Esophagus (tissue), 2 donors: ENCODE measurements around the gene NDEL1. TPM values are rescaled to one million over a fixed set of nuclear protein-coding genes. Genes with fewer than 3 reads are reported as not detected.

Experiments used
- H3K27ac ChIP-seq, 2 donors: one replicate each; pipeline ENCODE4 v1.5.1; 2013; ENCODE audit warnings: low read depth in 2 of 2, mild to moderate bottlenecking in 2 of 2, inconsistent platforms in 1 of 2, low read length in 1 of 2, moderate library complexity in 1 of 2
- H3K27me3 ChIP-seq, 2 donors: one replicate each; pipeline ENCODE4 v1.6.1; 2013; ENCODE audit warnings: low read length in 2 of 2, control low read depth in 1 of 2, mild to moderate bottlenecking in 1 of 2; ENCODE audit not compliant: insufficient read depth in 2 of 2, control insufficient read depth in 1 of 2
- H3K36me3 ChIP-seq, 2 donors: one replicate each; pipeline ENCODE4 v1.6.1; 2013; ENCODE audit warnings: low read length in 1 of 2; ENCODE audit not compliant: control insufficient read depth in 2 of 2, insufficient read depth in 2 of 2
- H3K4me1 ChIP-seq, 2 donors: one replicate each; pipeline ENCODE4 v1.6.1; 2013; ENCODE audit warnings: low read length in 1 of 2; ENCODE audit not compliant: control insufficient read depth in 2 of 2, insufficient read depth in 2 of 2
- H3K4me3 ChIP-seq, 2 donors: one replicate each; pipeline ENCODE4 v1.5.1; 2013; ENCODE audit warnings: low read length in 2 of 2, mild to moderate bottlenecking in 2 of 2, low read depth in 1 of 2, moderate library complexity in 1 of 2
- H3K9me3 ChIP-seq, 2 donors: one replicate each; pipeline ENCODE4 v1.6.1; 2013; ENCODE audit warnings: mild to moderate bottlenecking in 2 of 2, low read depth in 1 of 2, low read length in 1 of 2, moderate library complexity in 1 of 2; ENCODE audit not compliant: control insufficient read depth in 2 of 2, insufficient read depth in 1 of 2
- WGBS, 2 donors: extraction: QIAGEN DNeasy Blood & Tissue Kit; methylation state at CpG; one replicate each; pipeline ENCODE4 v1.1.7; 2013; 5-methylcytosine and 5-hydroxymethylcytosine counted together
- polyA plus RNA-seq, 2 donors: library from polyadenylated mRNA; stranded (reverse); fragments of 200-250 nt; gene quantifications; one replicate each; pipeline ENCODE4 v1.2.3, GENCODE V29; 2013
- donor health status: healthy with polysubstance abuse.
- donor health status: Bipolar disorder and iron deficiency.

Gene NDEL1
- polyA plus RNA-seq, 2 donors: 34.7 to 46.5 TPM

- Histone ChIP-seq H3K36me3 (peaks cover 0 to 16% of the 10 kb centered on the region in 2 donors), H3K9me3 (no peaks in the 10 kb centered on the region), H3K4me1 (no peaks in the 10 kb centered on the region), H3K27ac (no peak overlapping the region), H3K27me3 (no peaks in the 10 kb centered on the region), H3K4me3 (no peak overlapping the region)
- WGBS, 2 donors: 78 to 84% methylated on average over 8 of the region's 8 CpGs
Measured at GRCh38 chr17:8500609-8501008, 64.9 kb downstream of the NDEL1 start.

- Histone ChIP-seq H3K27ac (no peak overlapping the region), H3K4me3 (no peak overlapping the region), H3K36me3 (peaks cover 0 to 10% of the 10 kb centered on the region in 2 donors), H3K4me1 (no peaks in the 10 kb centered on the region), H3K9me3 (no peaks in the 10 kb centered on the region), H3K27me3 (no peaks in the 10 kb centered on the region)
- WGBS, 2 donors: 75 to 79% methylated on average over 6 of the region's 6 CpGs
Measured at GRCh38 chr17:8502126-8502525, 66.4 kb downstream of the NDEL1 start.

DNA sequence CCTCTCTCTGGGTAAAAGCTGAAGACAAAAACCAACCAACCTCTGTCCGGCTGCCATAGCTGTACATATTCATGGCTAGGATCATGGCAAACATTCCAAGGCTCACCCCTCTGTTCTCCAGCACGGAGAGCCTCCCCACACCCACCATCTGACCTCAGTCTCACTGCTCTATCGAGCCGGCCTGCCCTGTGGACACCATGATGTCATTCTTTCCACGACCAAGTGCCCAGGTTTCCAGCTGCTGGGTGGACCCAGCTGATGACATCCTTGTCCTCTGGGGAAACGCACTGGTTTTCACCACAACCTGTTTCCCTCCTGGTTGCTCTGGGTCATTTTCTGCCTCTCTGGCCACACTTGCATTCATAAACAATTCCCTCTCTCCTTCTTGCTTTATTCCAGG is 67.7 kb downstream of the NDEL1 start:
- WGBS, 2 donors: 67 to 75% methylated on average over 6 of the region's 6 CpGs
- H3K4me1 ChIP-seq: no peaks in the 10 kb centered on the region
- H3K27ac ChIP-seq: no peak overlapping the region
- no peaks in the 10 kb centered on the region for H3K9me3 ChIP-seq
- no peak overlapping the region for H3K4me3 ChIP-seq
- H3K27me3 ChIP-seq: no peaks in the 10 kb centered on the region
- H3K36me3 ChIP-seq: peaks cover 0 to 10% of the 10 kb centered on the region in 2 donors

DNA sequence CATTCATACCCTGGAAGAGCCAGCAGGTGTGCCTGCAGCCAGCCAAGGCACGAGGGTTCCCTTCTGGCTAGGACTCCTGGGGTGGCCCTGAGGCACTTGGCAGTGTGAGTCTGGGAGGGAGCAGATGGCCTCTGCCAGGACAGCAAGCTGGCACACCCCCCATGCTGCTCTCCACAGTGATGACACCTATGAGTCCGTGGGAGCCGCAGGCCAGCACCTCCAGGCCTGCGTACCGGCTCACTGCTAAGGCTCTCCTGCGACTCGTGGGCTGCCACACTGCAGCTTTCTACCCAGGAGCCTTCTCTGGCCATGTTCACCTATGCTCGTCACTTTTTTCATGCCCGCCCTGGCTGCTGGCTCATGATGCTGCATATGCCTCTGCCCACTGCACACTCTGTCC is 68.1 kb downstream of the NDEL1 start:
- Histone ChIP-seq H3K27me3 (no peaks in the 10 kb centered on the region), H3K9me3 (no peaks in the 10 kb centered on the region), H3K4me3 (no peak overlapping the region), H3K27ac (no peak overlapping the region), H3K36me3 (peaks cover 0 to 10% of the 10 kb centered on the region in 2 donors), H3K4me1 (no peaks in the 10 kb centered on the region)
- 82 to 86% methylated on average over 9 of the region's 9 CpGs for WGBS, 2 donors

GRCh38 chr17:8504460-8505207 is 69.0 kb downstream of the NDEL1 start:
- WGBS, 2 donors: 93% methylated on average over 18 of the region's 18 CpGs
- peaks cover 0 to 8% of the 10 kb centered on the region in 2 donors for H3K36me3 ChIP-seq
- H3K4me3 ChIP-seq: no peak overlapping the region

GRCh38 chr17:8506145-8506544 is 70.5 kb downstream of the NDEL1 start:
- no peak overlapping the region for H3K4me3 ChIP-seq
- no peaks in the 10 kb centered on the region for H3K27me3 ChIP-seq

More at GRCh38 chr17:8504460-8505207, 69.0 kb downstream of the NDEL1 start:
- no peaks in the 10 kb centered on the region for H3K27me3 ChIP-seq
- H3K9me3 ChIP-seq: no peaks in the 10 kb centered on the region
- no peak overlapping the region for H3K27ac ChIP-seq
- H3K4me1 ChIP-seq: no peaks in the 10 kb centered on the region

GRCh38 chr17:8514801-8515200 is 79.1 kb downstream of the NDEL1 start:
- 94 to 95% methylated on average over 11 of the region's 11 CpGs for WGBS, 2 donors

More at GRCh38 chr17:8506145-8506544, 70.5 kb downstream of the NDEL1 start:
- no peaks in the 10 kb centered on the region for H3K4me1 ChIP-seq
- H3K36me3 ChIP-seq: no peaks in the 10 kb centered on the region
- 70 to 76% methylated on average over 14 of the region's 14 CpGs for WGBS, 2 donors
- H3K27ac ChIP-seq: no peak overlapping the region
- H3K9me3 ChIP-seq: no peaks in the 10 kb centered on the region

More at GRCh38 chr17:8514801-8515200, 79.1 kb downstream of the NDEL1 start:
- Histone ChIP-seq H3K4me1 (no peaks in the 10 kb centered on the region), H3K27me3 (no peaks in the 10 kb centered on the region), H3K36me3 (peaks cover 0 to 6% of the 10 kb centered on the region in 2 donors), H3K27ac (no peak overlapping the region), H3K9me3 (peaks cover 0 to 3% of the 10 kb centered on the region in 2 donors), H3K4me3 (no peak overlapping the region)

Other genes starting within 250 kb of the NDEL1 start
- gene BORCS6, start 245.7 kb upstream of the NDEL1 start, polyA plus RNA-seq: 1 to 10 TPM; 3.3 to 8.2 TPM
- gene AURKB, start 225.3 kb upstream of the NDEL1 start, polyA plus RNA-seq: 10 to 100 TPM; 25.3 to 28.3 TPM
- 10 to 100 TPM in 1 of 2 donors, 1 to 10 TPM in 1; 7.3 to 20.5 TPM for gene CTC1, start 187.8 kb upstream of the NDEL1 start, polyA plus RNA-seq
- gene PFAS, start 186.6 kb upstream of the NDEL1 start, polyA plus RNA-seq: 10 to 100 TPM in 1 of 2 donors, 1 to 10 TPM in 1; 8.1 to 16.2 TPM
- 10 to 100 TPM in 1 of 2 donors, 1 to 10 TPM in 1; 9.9 to 17.8 TPM for gene RANGRF, start 147.2 kb upstream of the NDEL1 start, polyA plus RNA-seq
- gene SLC25A35, start 140.5 kb upstream of the NDEL1 start, polyA plus RNA-seq: 1 to 10 TPM; 2.7 to 6.6 TPM
- gene ARHGEF15, start 125.6 kb upstream of the NDEL1 start, polyA plus RNA-seq: 1 to 10 TPM; 3.6 to 4.4 TPM
- under 1 TPM; 0.27 to 0.41 TPM for gene ODF4, start 96.0 kb upstream of the NDEL1 start, polyA plus RNA-seq
- 1,000 to 10,000 TPM; 2,120 to 4,250 TPM for gene RPL26, start 52.7 kb upstream of the NDEL1 start, polyA plus RNA-seq
- gene RNF222, start 38.1 kb upstream of the NDEL1 start, polyA plus RNA-seq: 10 to 100 TPM; 14.0 to 18.4 TPM
- 1 to 10 TPM; 2.4 to 3.2 TPM for gene MYH10, start 194.8 kb downstream of the NDEL1 start, polyA plus RNA-seq